ENCODE data around the gene G0S2. TPM values are rescaled to one million over a fixed set of nuclear protein-coding genes. Genes with fewer than 3 reads are reported as not detected.

The G0S2 gene
- total RNA-seq, 2 donors from 2014 or later: 59.9 to 221 TPM

DNA sequence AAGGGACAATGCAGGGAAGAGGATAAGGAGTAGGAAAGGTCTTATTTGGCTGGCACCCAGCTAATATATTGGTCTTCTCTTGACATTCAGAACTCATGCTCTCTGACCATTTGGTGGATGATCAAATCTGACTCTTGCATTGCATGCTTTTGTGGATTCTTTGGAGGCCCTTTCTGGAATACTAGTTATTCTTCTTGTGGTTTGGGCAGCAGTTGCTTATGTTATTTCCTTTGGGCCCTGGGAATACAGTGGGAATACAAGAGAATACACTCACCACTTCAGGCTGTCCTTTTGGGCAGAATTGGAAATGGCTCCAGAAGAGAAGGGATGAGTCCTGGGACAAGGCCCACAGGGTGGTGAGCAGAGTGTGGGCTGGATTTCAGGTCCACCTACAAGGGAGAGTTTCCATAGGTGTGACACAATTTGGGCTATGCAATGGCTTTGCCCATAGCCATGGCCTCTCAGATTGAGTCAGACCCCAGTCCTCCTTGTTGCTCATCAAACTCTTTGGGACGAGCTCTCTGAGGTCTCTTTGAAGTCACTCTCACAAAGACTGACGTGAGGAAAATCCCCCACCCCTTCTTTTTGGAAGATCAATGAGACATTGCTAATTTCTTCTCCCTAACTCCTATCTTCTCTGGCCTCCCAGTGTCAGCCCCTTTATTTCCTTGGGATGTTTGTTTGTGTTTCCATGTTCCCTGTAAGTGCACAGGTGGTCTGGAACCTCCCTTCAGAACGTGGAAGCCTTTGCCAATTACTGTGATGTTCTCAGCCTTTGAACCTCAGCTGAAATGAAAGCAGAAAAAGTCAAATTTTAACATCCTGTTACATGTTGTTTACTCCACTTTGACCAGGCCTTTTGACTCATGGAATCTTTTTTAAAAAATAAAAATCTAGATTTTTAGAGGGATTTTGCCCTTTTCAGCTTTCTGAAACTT is 48.8 kb downstream of the G0S2 start:
- no peak for TF ChIP-seq POLR2A (IDR thresholded peaks at IDR 0.05)
- TF ChIP-seq, protein P1, sequence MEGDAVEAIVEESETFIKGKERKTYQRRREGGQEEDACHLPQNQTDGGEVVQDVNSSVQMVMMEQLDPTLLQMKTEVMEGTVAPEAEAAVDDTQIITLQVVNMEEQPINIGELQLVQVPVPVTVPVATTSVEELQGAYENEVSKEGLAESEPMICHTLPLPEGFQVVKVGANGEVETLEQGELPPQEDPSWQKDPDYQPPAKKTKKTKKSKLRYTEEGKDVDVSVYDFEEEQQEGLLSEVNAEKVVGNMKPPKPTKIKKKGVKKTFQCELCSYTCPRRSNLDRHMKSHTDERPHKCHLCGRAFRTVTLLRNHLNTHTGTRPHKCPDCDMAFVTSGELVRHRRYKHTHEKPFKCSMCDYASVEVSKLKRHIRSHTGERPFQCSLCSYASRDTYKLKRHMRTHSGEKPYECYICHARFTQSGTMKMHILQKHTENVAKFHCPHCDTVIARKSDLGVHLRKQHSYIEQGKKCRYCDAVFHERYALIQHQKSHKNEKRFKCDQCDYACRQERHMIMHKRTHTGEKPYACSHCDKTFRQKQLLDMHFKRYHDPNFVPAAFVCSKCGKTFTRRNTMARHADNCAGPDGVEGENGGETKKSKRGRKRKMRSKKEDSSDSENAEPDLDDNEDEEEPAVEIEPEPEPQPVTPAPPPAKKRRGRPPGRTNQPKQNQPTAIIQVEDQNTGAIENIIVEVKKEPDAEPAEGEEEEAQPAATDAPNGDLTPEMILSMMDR (IDR thresholded peaks at IDR 0.05): no peak
- no peak overlapping the region for H3K4me3 ChIP-seq
- WGBS, 2 donors: 64 to 69% methylated on average over 3 of the region's 3 CpGs
- H3K27ac ChIP-seq: no peak overlapping the region
- no peaks in the 10 kb centered on the region for H3K9me3 ChIP-seq
- intact Hi-C loops (cut with DNase I): no loop called here
- ATAC-seq (no peak), DNase-seq (no peak)
- no peaks in the 10 kb centered on the region for H3K36me3 ChIP-seq (replicated peaks in 1 of 2; ENCODE audit: insufficient read depth in 1 of 2, low read depth in 2 of 2)
- H3K4me1 ChIP-seq: no peaks in the 10 kb centered on the region
- H3K27me3 ChIP-seq: no peaks in the 10 kb centered on the region

Other genes starting within 250 kb of the G0S2 start
- gene CAMK1G, start 91.7 kb upstream of the G0S2 start, total RNA-seq: under 1 TPM in 1 of 2 donors, not detected in 1; 0.33 TPM
- 1 to 10 TPM; 5.3 to 7.3 TPM for gene LAMB3, start 23.0 kb upstream of the G0S2 start, total RNA-seq
- 1 to 10 TPM in 1 of 2 donors, under 1 TPM in 1; 0.66 to 3.6 TPM for gene HSD11B1, start 29.4 kb downstream of the G0S2 start, total RNA-seq
- 1 to 10 TPM; 3.6 to 4.7 TPM for gene TRAF3IP3, start 80.6 kb downstream of the G0S2 start, total RNA-seq
- 1 to 10 TPM in 1 of 2 donors, under 1 TPM in 1; 0.33 to 1.0 TPM for gene C1orf74, start 109.1 kb downstream of the G0S2 start, total RNA-seq
- 10 to 100 TPM; 13.2 to 20.0 TPM for gene IRF6, start 130.7 kb downstream of the G0S2 start, total RNA-seq
- gene UTP25, start 152.6 kb downstream of the G0S2 start, total RNA-seq: 1 to 10 TPM; 2.0 to 5.7 TPM